HG03103 (cell line): ENCODE results near the gene PGLYRP2.

ENCODE experiments used
- ATAC-seq: cut with Tn5 transposase; IDR thresholded peaks from one replicate; pipeline ENCODE4 v1.9.1; 2021; ENCODE audit warnings: low read depth; ENCODE audit not compliant: unreplicated experiment

Gene PGLYRP2

DNA sequence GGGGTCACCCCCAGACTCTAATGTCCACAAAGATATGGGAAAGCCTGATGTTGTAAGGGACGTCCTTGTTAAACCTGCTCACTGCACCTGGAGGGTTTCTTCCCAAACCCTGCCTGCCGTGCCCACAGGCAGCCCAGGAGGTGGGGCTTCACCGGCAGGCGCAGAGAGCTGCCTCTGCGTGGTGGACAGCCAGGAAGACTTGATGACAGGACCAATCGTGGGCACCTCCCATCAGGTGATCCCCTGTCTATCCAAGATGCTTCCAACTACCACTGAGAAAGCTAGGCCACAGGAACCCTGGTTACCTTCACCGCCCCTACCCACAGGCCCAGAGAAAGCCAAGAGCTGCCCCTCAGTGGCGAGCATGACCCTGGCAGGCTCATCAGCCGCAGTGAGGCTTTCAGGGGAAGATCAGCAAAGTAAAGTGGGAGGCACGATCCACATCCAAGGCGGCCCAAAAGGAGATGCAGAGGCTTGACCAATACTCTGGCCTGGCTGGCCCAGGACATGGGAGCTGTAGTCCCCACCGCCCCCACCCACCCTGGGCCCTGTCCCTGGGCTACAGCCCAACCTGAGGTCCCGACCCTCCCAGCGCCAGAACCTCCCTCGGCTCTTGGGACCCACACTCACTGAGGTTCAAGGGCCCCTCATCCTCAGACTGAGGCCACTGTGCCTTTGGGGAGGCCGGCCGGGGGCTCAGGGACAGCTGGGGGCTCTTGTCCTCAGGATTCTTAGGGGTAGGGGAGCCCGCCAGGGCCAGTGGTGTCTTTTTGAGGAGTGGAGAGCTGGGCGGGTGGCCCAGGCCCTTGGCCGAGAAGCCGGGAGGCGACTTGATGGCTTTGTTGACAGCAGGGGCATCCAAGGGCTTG, 50.1 kb downstream of the PGLYRP2 start:
- ATAC-seq, result no peak

- ATAC-seq, result no peak
These were observed 51.3 kb downstream of the PGLYRP2 start for GRCh38 chr19:15427991-15428471.

GRCh38 chr19:15427350-15427700, 52.0 kb downstream of the PGLYRP2 start:
- no peak for ATAC-seq

- ATAC-seq, result no peak
These were observed 52.6 kb downstream of the PGLYRP2 start for GRCh38 chr19:15426485-15427349.

GRCh38 chr19:15425321-15425950, 53.9 kb downstream of the PGLYRP2 start:
- ATAC-seq, result no peak

- ATAC-seq, result no peak
These were observed 54.5 kb downstream of the PGLYRP2 start for GRCh38 chr19:15424692-15425272.

- ATAC-seq, result no peak
These were observed 55.2 kb downstream of the PGLYRP2 start for GRCh38 chr19:15424121-15424520.

- ATAC-seq, result no peak
These were observed 56.2 kb downstream of the PGLYRP2 start for GRCh38 chr19:15423130-15423529.

DNA sequence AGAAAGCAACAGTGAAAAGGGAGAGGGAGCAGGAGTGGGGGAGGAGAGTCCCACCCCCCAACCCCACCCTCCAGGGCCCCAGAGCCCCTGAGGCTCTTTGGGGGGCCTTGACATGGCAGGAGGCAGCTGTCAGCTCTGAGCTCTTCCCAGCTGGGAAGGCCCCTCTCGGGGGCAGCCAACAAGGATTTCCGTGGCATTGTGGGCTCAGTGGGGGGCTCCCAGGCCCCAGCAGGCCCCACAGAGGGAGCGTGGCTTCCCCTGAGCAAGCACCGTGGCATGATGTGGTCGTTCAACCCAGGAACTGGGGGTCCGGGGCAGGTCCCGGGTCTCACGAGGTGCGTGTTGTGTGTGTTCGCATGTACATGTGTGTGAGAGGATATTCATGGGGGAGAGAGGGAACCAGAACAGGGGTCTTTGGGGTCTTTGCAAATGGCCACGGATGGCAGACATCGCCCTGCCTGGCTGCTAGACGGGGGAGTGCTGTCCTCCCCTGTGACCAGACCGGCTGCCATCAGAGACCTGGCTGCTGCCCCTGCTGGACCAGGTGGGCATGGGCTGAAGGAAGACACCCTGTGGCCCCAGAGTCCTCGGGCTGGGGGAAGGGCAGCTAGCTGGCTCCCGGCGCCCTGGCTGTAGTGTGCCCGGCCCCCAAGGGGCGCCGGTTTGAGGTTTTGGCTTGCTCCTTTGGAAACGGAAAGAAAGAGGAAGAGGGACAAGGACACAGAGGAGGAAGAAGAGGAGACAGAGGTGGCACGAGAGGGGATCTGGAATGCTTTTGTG, 56.8 kb downstream of the PGLYRP2 start:
- no peak for ATAC-seq

DNA sequence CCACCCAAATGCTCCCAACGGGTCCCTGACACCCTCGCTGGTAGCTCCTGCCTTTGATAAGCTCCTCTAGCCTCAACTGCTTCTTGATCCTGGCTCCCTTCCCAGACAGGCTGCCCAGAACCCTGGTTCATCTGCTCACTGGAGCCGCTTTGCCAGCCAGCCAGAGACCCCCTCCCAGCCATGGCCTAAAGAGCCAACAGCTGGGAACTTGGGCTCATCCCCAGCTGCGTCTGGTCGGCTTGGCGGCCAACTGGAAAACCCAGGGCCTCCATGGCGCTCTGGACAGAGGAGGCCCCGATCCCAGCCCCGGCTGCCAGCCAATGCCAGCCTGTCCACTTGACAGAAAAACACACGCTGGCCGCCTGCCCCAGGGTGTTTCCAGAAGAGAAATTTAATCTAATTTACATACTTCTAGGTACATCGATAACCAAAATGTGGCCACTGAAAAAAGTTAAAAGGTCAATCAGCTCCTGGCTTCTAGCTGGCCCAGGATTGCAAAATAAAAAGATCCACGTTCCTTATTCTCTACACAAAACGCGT, 57.5 kb downstream of the PGLYRP2 start:
- ATAC-seq, result no peak

GRCh38 chr19:15421136-15421695, 58.1 kb downstream of the PGLYRP2 start:
- no peak for ATAC-seq

- ATAC-seq, result no peak
These were observed 59.8 kb downstream of the PGLYRP2 start for GRCh38 chr19:15419413-15420025.
